IPS-15b (cell line): ENCODE data around the gene QRFP.

Experiments
- H3K27me3 ChIP-seq: one replicate; pipeline ENCODE4 v1.6.1; 2013; ENCODE audit warnings: low read length; ENCODE audit not compliant: control insufficient read depth, insufficient read depth
- H3K36me3 ChIP-seq: one replicate; pipeline ENCODE4 v1.6.1; 2013; ENCODE audit warnings: low read length; ENCODE audit not compliant: control insufficient read depth, insufficient read depth
- H3K4me1 ChIP-seq: one replicate; pipeline ENCODE4 v1.6.1; 2013; ENCODE audit warnings: mild to moderate bottlenecking, low read length; ENCODE audit not compliant: control insufficient read depth, insufficient read depth
- H3K4me3 ChIP-seq: one replicate; pipeline ENCODE4 v1.5.1; 2013; ENCODE audit warnings: low read depth, low read length
- H3K9ac ChIP-seq: one replicate; pipeline ENCODE4 v1.6.1; 2013; ENCODE audit warnings: low read depth, mild to moderate bottlenecking, low read length
- H3K9me3 ChIP-seq: one replicate; pipeline ENCODE4 v1.6.1; 2013; ENCODE audit warnings: mild to moderate bottlenecking, low read length; ENCODE audit not compliant: control insufficient read depth, insufficient read depth

QRFP gene

GRCh38 chr9:130931508-130932254 is 35.1 kb upstream of the QRFP start:
- H3K4me1 ChIP-seq: peaks cover 4% of the 10 kb centered on the region
- no peak overlapping the region for H3K9ac ChIP-seq
- H3K27me3 ChIP-seq: no peaks in the 10 kb centered on the region
- no peaks in the 10 kb centered on the region for H3K9me3 ChIP-seq
- no peaks in the 10 kb centered on the region for H3K36me3 ChIP-seq
- no peak overlapping the region for H3K4me3 ChIP-seq

DNA sequence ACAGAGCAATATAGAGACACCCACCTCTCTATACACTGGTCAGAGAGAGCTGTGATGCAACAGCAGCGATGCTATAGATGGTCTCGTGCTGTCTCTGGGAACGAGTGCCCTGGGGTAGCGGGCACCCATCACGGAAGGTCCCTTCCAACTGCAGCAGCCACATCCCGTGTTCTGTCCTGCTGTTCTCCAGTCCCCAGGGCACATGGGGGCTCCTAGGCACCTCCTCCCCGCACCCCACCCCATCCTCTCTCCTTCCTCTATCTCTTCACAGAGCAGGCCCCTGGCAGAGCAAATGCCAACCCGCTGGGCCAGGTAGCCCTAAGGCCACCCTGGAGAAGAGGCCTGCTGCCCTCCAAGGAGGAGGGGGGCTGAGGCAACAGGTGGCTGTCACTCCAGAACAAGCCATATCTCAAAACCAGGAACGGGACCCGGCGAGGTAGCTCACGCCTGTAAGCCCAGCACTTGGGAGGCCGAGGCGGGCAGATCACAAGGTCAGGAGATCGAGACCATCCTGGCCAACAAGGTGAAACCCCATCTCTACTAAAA is 34.3 kb upstream of the QRFP start:
- H3K4me3 ChIP-seq: no peak overlapping the region
- no peaks in the 10 kb centered on the region for H3K36me3 ChIP-seq
- no peak overlapping the region for H3K9ac ChIP-seq
- peaks cover 4% of the 10 kb centered on the region for H3K4me1 ChIP-seq
- no peaks in the 10 kb centered on the region for H3K27me3 ChIP-seq
- H3K9me3 ChIP-seq: no peaks in the 10 kb centered on the region

GRCh38 chr9:130930132-130930803 is 33.7 kb upstream of the QRFP start:
- no peaks in the 10 kb centered on the region for H3K36me3 ChIP-seq
- no peak overlapping the region for H3K9ac ChIP-seq
- no peaks in the 10 kb centered on the region for H3K9me3 ChIP-seq
- peaks cover 4% of the 10 kb centered on the region for H3K4me1 ChIP-seq
- no peaks in the 10 kb centered on the region for H3K27me3 ChIP-seq
- H3K4me3 ChIP-seq: no peak overlapping the region

DNA sequence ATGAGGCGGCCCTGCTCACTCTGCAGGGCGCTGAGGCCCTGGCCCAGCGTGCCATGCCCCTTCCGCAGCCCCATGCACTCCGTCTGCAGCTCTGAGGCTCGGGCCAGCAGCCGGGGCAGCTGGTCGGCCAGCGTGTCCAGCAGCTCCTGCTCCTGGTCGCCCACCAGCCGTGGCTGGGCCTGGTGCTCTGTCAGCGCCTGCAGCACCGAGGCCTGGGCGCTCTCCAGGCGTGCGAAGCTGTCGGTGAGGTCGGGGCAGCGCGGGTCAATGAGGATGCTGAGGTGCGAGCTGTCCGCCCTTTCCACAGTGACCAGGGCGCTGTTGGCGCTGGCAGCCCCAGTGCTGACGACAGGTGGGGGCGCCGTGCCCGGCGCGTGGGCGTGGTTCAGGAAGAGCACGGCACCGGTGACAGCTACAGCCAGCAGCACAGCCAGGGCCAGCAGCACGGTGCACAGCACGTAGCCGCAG is 33.0 kb upstream of the QRFP start:
- H3K9ac ChIP-seq: no peak overlapping the region
- no peak overlapping the region for H3K4me3 ChIP-seq
- H3K4me1 ChIP-seq: peaks cover 4% of the 10 kb centered on the region
- no peaks in the 10 kb centered on the region for H3K27me3 ChIP-seq
- no peaks in the 10 kb centered on the region for H3K36me3 ChIP-seq
- no peaks in the 10 kb centered on the region for H3K9me3 ChIP-seq

- no peaks in the 10 kb centered on the region for H3K9me3 ChIP-seq
- peaks cover 4% of the 10 kb centered on the region for H3K4me1 ChIP-seq
- H3K27me3 ChIP-seq: no peaks in the 10 kb centered on the region
- no peak overlapping the region for H3K4me3 ChIP-seq
- H3K9ac ChIP-seq: no peak overlapping the region
- no peaks in the 10 kb centered on the region for H3K36me3 ChIP-seq
Measured at GRCh38 chr9:130927995-130928900, 31.6 kb upstream of the QRFP start.

GRCh38 chr9:130927338-130927737 is 30.7 kb upstream of the QRFP start:
- Histone ChIP-seq H3K36me3 (no peaks in the 10 kb centered on the region), H3K9ac (no peak overlapping the region), H3K4me3 (no peak overlapping the region), H3K27me3 (no peaks in the 10 kb centered on the region), H3K4me1 (peaks cover under 1% of the 10 kb centered on the region), H3K9me3 (no peaks in the 10 kb centered on the region)

- H3K4me1 ChIP-seq: no peaks in the 10 kb centered on the region
- no peak overlapping the region for H3K4me3 ChIP-seq
- H3K9me3 ChIP-seq: no peaks in the 10 kb centered on the region
- H3K9ac ChIP-seq: no peak overlapping the region
- no peaks in the 10 kb centered on the region for H3K27me3 ChIP-seq
- H3K36me3 ChIP-seq: no peaks in the 10 kb centered on the region
Measured at GRCh38 chr9:130925050-130925678, 28.6 kb upstream of the QRFP start.

- no peak overlapping the region for H3K9ac ChIP-seq
- no peaks in the 10 kb centered on the region for H3K4me1 ChIP-seq
- no peaks in the 10 kb centered on the region for H3K9me3 ChIP-seq
- H3K27me3 ChIP-seq: no peaks in the 10 kb centered on the region
- no peak overlapping the region for H3K4me3 ChIP-seq
- H3K36me3 ChIP-seq: no peaks in the 10 kb centered on the region
Measured at GRCh38 chr9:130924448-130924788, 27.8 kb upstream of the QRFP start.

DNA sequence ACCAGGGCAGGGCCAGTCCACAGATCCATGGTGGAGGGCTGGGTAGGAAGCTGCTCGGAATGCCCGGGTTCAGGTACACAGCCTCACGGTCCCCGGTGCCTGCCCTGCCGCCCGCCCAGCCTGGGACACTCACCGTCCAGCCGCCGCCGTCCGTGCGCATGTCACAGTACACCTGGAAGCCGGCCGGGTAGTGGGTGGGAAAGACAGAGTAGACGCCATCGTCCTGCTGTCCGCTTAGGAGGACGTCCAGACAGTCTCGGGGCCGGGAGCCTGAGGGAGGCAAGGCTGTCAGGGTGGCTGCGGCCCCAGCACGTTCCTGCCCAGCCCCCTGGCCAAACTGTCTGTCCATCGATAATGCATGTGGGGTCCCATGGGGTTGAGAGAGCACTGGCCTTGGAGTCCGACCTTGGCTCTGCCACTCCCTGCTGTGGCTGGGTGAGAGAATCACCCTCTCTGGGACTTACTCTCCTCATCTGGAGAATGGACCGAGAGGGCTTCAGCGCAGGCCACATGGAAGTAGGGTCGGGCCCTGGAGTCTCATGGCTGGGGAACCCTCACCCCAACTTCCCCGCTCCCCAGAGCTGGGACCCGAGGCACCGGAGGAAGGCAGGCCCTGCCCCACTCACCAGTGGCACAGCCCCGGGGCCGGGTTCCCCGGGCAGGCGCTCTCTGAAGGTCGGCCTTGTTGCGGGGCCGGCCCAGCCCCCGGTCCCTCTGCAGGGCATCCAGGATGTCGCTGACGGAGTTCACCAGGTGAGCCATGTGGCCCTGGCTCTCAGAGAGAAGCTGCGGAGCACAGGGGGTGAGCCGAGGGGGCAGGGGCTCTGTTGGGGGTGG is 27.2 kb upstream of the QRFP start:
- H3K4me1 ChIP-seq: no peaks in the 10 kb centered on the region
- no peak overlapping the region for H3K4me3 ChIP-seq
- no peaks in the 10 kb centered on the region for H3K9me3 ChIP-seq
- no peak overlapping the region for H3K9ac ChIP-seq
- no peaks in the 10 kb centered on the region for H3K36me3 ChIP-seq
- no peaks in the 10 kb centered on the region for H3K27me3 ChIP-seq

DNA sequence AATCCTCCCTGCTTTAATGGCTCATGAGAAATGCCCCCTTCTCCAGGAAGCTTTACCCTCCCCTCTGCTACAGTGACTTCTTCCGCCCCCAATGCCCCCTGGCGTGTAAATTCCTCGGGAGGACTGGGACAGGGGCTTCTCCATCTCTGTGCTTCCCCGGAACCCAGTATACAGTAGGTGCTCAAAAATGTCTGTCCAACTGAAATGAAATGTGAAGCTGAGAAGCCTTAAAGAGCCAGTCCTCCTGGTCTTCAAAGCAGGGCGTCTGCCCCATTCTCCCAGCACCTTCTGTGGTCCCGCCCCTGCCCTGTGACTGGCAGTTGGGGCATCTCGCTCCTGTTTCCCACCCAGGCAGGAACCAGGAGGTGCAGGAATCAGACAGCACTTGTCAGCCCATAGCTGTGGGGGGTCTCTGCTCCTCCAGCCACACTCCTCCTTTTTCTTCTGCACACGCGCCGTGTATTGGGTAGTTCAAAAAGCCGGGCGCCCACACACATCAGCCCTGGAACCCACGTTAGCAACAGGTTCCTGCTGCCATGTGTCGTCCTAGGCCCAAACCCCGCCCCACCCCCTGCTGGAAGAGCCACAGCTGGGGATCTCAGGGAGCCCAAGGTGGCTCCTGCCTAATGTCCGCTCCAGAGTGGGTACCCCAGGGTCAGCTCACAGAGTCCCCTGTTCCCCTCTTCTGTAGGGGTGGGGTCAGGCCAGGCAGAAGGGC is 26.4 kb upstream of the QRFP start:
- Histone ChIP-seq H3K4me1 (no peaks in the 10 kb centered on the region), H3K9me3 (no peaks in the 10 kb centered on the region), H3K9ac (no peak overlapping the region), H3K4me3 (no peak overlapping the region), H3K36me3 (no peaks in the 10 kb centered on the region), H3K27me3 (no peaks in the 10 kb centered on the region)
